ENCODE results near the gene CEMIP.
"Not testable (repeated sequence)": the region's sequence is repeated elsewhere in the genome, so short reads cannot be mapped to it uniquely, and the experiment has no call there.

CEMIP gene

GRCh38 chr15:80958818-80959495 is 179.8 kb downstream of the CEMIP start:
- no peak for DNase-seq

- not testable (repeated sequence) for DNase-seq
Observed at GRCh38 chr15:80965454-80965853, 186.3 kb downstream of the CEMIP start.

- DNase-seq, result no peak
Observed at GRCh38 chr15:80966431-80967197, 187.4 kb downstream of the CEMIP start.

GRCh38 chr15:80967451-80967850 is 188.3 kb downstream of the CEMIP start:
- DNase-seq, result peak; percentile 84

GRCh38 chr15:80967991-80968510 is 188.9 kb downstream of the CEMIP start:
- DNase-seq, result no peak

GRCh38 chr15:80969316-80969715 is 190.1 kb downstream of the CEMIP start:
- no peak for DNase-seq

GRCh38 chr15:80970018-80970657 is 191.0 kb downstream of the CEMIP start:
- peak; percentile 70 for DNase-seq

- DNase-seq, result no peak
Observed at GRCh38 chr15:80970658-80971057, 191.5 kb downstream of the CEMIP start.

GRCh38 chr15:80971143-80971542 is 192.0 kb downstream of the CEMIP start:
- DNase-seq, result no peak

- no peak for DNase-seq
Observed at GRCh38 chr15:80972276-80972675, 193.1 kb downstream of the CEMIP start.

GRCh38 chr15:80974914-80975313 is 195.7 kb downstream of the CEMIP start:
- no peak for DNase-seq

GRCh38 chr15:80976851-80977250 is 197.7 kb downstream of the CEMIP start:
- DNase-seq, result no peak

- peak; percentile 58 for DNase-seq
Observed at GRCh38 chr15:80977627-80978036, 198.5 kb downstream of the CEMIP start.

GRCh38 chr15:80978685-80979329 is 199.6 kb downstream of the CEMIP start:
- DNase-seq, result peak; percentile 65

- no peak for DNase-seq
Observed at GRCh38 chr15:80979538-80980200, 200.5 kb downstream of the CEMIP start.

GRCh38 chr15:80982205-80982604 is 203.0 kb downstream of the CEMIP start:
- no peak for DNase-seq

GRCh38 chr15:80982839-80983238 is 203.7 kb downstream of the CEMIP start:
- DNase-seq, result no peak

- DNase-seq, result no peak
Observed at GRCh38 chr15:80984856-80985255, 205.7 kb downstream of the CEMIP start.

GRCh38 chr15:80985981-80986380 is 206.8 kb downstream of the CEMIP start:
- DNase-seq, result no peak

- DNase-seq, result no peak
Observed at GRCh38 chr15:80986487-80986886, 207.3 kb downstream of the CEMIP start.

GRCh38 chr15:80988148-80988796 is 209.1 kb downstream of the CEMIP start:
- DNase-seq, result no peak

GRCh38 chr15:80989081-80989517 is 209.9 kb downstream of the CEMIP start:
- no peak for DNase-seq
